BJ (cell line): Measurements from ENCODE around the gene RDH14. TPM values are rescaled to one million over a fixed set of nuclear protein-coding genes. Genes with fewer than 3 reads are reported as not detected.

Experiments
- CTCF ChIA-PET: fragments of 350-600 bp; formaldehyde crosslinking; extraction: SDS; loops from one replicate; lab custom pipeline; 2021; ENCODE audit warnings: antibody characterized with exemption, inconsistent platforms; lab: Yijun Ruan, JAX
- POLR2A ChIA-PET: fragments of 300-600 bp; sonication (Branson Sonifier 250); formaldehyde crosslinking; extraction: SDS; loops from one replicate; lab custom pipeline; 2021; ENCODE audit warnings: antibody characterized with exemption; lab: Charles Lee
- DNase-seq: peaks from one replicate; pipeline ENCODE4 v3.0.0-alpha.2; 2011; ENCODE audit warnings: low read depth
- H3K27me3 ChIP-seq: 2 replicates; pipeline ENCODE4 v1.6.0; 2011; ENCODE audit warnings: low read length; ENCODE audit not compliant: control insufficient read depth, insufficient read depth
- H3K36me3 ChIP-seq: 2 replicates; pipeline ENCODE4 v1.5.1; 2011; ENCODE audit warnings: low read length; ENCODE audit not compliant: control insufficient read depth, insufficient read depth
- H3K4me3 ChIP-seq: 2 replicates; pipeline ENCODE4 v1.5.1; 2011; ENCODE audit warnings: low read depth, mild to moderate bottlenecking, control low read depth, low read length
- polyA plus RNA-seq: library from polyadenylated mRNA; depleted of rRNA; stranded (reverse); fragments of >200 nt; gene quantifications from 2 replicates; pipeline ENCODE4 v1.2.3, GENCODE V29; 2011
- TF ChIP-seq, protein P1 (sequence below): IDR thresholded peaks from 2 replicates; pipeline ENCODE4 v1.5.1; 2011; ENCODE audit warnings: low read depth, mild to moderate bottlenecking, control low read depth, inconsistent platforms, low read length, moderate library complexity; ENCODE audit not compliant: insufficient read depth

The RDH14 gene
- polyA plus RNA-seq, 1 experiment, result 13.1 TPM

DNA sequence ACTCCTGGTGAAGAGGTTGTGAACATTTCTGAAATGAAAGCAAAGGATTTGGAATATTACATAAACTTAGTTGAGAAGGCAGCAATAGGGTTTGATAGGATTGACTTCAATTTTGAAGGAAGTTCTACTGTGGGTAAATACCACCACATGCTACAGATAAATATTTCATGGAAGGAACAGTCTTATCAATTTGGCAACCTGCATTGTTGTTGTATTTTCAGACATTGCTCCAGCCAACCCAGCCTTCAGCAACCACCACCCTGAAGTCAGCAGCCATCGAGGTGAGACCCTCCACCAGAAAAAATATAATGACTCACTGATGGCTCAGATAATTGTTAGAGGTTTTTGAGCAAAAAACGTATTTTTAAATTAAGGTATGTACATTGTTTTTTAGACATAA, 10.0 kb downstream of the RDH14 start:
- TF ChIP-seq, protein P1, sequence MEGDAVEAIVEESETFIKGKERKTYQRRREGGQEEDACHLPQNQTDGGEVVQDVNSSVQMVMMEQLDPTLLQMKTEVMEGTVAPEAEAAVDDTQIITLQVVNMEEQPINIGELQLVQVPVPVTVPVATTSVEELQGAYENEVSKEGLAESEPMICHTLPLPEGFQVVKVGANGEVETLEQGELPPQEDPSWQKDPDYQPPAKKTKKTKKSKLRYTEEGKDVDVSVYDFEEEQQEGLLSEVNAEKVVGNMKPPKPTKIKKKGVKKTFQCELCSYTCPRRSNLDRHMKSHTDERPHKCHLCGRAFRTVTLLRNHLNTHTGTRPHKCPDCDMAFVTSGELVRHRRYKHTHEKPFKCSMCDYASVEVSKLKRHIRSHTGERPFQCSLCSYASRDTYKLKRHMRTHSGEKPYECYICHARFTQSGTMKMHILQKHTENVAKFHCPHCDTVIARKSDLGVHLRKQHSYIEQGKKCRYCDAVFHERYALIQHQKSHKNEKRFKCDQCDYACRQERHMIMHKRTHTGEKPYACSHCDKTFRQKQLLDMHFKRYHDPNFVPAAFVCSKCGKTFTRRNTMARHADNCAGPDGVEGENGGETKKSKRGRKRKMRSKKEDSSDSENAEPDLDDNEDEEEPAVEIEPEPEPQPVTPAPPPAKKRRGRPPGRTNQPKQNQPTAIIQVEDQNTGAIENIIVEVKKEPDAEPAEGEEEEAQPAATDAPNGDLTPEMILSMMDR, result no peak
- DNase-seq, result no peak
- Histone ChIP-seq H3K36me3 (0 out of 2 replicates have a peak, but pooled peaks cover 3% of the 10 kb centered on the region), H3K27me3 (no peaks in the 10 kb centered on the region), H3K4me3 (no peak overlapping the region)
- POLR2A ChIA-PET, result no interaction called here
- CTCF ChIA-PET, result no interaction called here

- H3K4me3 ChIP-seq, result no peak overlapping the region
- ChIA-PET POLR2A (no interaction called here), CTCF (interaction anchor here (0.8 to 1.6 kb wide), 4 partner anchors 12 to 115 kb away, joined by 3 to 4 read pairs (median 4); partner anchors contain the start of gene RDH14)
- H3K27me3 ChIP-seq, result no peaks in the 10 kb centered on the region
- DNase-seq, result no peak
- no peaks in the 10 kb centered on the region for H3K36me3 ChIP-seq
- TF ChIP-seq, protein P1, result no peak
Measured at GRCh38 chr2:18549083-18549482, 11.4 kb downstream of the RDH14 start.

DNA sequence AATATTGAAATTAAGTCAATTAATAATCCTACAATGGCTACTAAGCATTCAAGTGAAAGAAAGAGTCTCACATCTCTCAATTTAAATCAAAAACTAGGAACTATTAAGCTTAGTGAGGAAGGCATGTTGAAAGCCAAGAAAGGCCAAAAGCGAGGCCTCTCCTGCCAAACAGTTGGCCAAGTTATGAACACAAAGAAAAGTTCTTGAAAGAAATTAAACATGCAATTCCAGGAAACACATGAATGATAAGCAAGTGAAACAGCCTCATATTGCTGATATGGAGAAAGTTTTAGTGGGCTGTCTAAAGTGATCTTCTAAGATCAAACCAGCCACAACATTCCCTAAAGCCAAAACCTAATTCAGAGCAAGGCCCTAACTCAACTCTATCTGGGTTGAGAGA, 11.8 kb downstream of the RDH14 start:
- TF ChIP-seq, protein P1, result no peak
- ChIA-PET POLR2A (no interaction called here), CTCF (interaction anchor here (0.8 to 1.6 kb wide), 4 partner anchors 12 to 115 kb away, joined by 3 to 4 read pairs (median 4); partner anchors contain the start of gene RDH14)
- H3K36me3 ChIP-seq, result no peaks in the 10 kb centered on the region
- no peaks in the 10 kb centered on the region for H3K27me3 ChIP-seq
- no peak overlapping the region for H3K4me3 ChIP-seq
- DNase-seq, result no peak

DNA sequence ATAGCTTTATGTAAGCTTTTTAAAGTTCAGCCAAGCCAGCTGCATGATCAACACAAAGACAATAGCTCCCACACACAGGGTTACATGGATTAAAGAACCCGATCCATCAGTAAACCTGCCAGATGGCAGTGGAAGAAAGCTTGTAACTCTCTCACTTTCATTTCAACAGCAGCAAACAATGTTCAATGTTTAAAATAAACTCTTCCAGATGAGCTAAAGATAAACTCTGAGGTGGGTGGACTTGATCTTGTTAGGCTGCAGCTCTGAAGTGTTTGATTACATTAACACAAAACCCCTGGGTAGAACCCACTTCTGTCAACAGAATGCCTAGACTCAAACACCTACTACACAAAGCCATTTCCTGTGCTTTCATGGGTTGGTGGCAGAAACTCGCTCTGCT, 13.9 kb downstream of the RDH14 start:
- H3K4me3 ChIP-seq, result no peak overlapping the region
- H3K27me3 ChIP-seq, result no peaks in the 10 kb centered on the region
- TF ChIP-seq, protein P1, result no peak
- DNase-seq, result no peak
- ChIA-PET CTCF (no interaction called here), POLR2A (interaction anchor here (1.1 kb wide), 1 partner anchor 14 kb away, joined by 3 read pairs; the partner anchor contains the start of gene RDH14)
- no peaks in the 10 kb centered on the region for H3K36me3 ChIP-seq

DNA sequence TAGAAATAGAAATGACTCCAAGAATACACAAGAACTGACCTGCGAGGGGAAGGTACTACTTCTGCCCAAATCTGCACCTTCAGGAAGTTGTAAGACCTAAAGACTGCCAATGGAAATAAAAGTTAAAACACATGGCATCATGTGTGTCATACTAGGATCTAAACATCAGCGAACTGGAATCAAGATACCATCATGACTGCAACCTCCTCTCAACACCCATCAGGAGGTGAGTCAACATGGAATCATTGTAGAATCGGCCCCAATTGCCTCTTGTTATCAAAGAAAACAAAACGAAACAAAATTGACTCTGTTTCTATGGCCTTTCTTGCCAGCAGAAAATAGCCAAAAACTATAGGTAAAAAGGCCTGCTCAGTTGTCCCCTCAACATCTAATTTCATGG, 15.1 kb downstream of the RDH14 start:
- ChIA-PET CTCF (no interaction called here), POLR2A (no interaction called here)
- Histone ChIP-seq H3K4me3 (no peak overlapping the region), H3K36me3 (no peaks in the 10 kb centered on the region), H3K27me3 (no peaks in the 10 kb centered on the region)
- TF ChIP-seq, protein P1, result no peak
- DNase-seq, result no peak
